Tibial artery (tissue), 4 donors: ENCODE data around the gene LRRC8E.

Experiments used
- DNase-seq, 2 donors: peaks; one replicate each; pipeline ENCODE4 v3.0.0-alpha.2; 2019
- H3K27ac ChIP-seq, 2 donors: fragments of 200-600 bp; sonication (generic) in 1 of 2; 1 replicate in 1 of 2; 2 replicates in 1 of 2; pipeline ENCODE4 v1.5.1; 2018 to 2019; ENCODE audit warnings: mild to moderate bottlenecking in 1 of 2
- H3K27me3 ChIP-seq, 2 donors: fragments of 200-600 bp; sonication (generic) in 1 of 2; one replicate each; pipeline versions ENCODE4 v1.5.1 to v1.6.0; 2016 to 2019
- H3K36me3 ChIP-seq, 3 donors: fragments of 200-600 bp; sonication (generic) in 2 of 3; one replicate each; pipeline ENCODE4 v1.5.1; 2016 to 2019; ENCODE audit warnings: mild to moderate bottlenecking in 2 of 3
- H3K4me1 ChIP-seq, 4 donors: fragments of 200-600 bp; sonication (generic) in 2 of 4; 1 replicate in 3 of 4; 2 replicates in 1 of 4; pipeline ENCODE4 v1.5.1; 2016 to 2019
- H3K4me3 ChIP-seq, 2 donors: fragments of 200-600 bp; sonication (generic) in 1 of 2; 1 replicate in 1 of 2; 2 replicates in 1 of 2; pipeline ENCODE4 v1.5.1; 2018 to 2019; ENCODE audit warnings: mild to moderate bottlenecking in 2 of 2
- H3K9me3 ChIP-seq, 3 donors: fragments of 200-600 bp; sonication (generic) in 1 of 3; one replicate each; pipeline ENCODE4 v1.5.1; 2016 to 2019
- CTCF ChIP-seq, 2 experiments: fragments of 200-600 bp in 1 of 2; fragments of 450-650 bp in 1 of 2; IDR thresholded peaks; one replicate each; pipeline ENCODE4 v1.5.1; 2017 to 2019; ENCODE audit warnings: antibody characterized with exemption in 2 of 2, mild to moderate bottlenecking in 1 of 2, moderate library complexity in 1 of 2
- intact Hi-C: fragments of 100-400 bp; cut with DNase I; formaldehyde crosslinking; loops from one replicate; pipeline ENCODE4 v1.15.0; 2023; ENCODE audit warnings: low total_unique reads

The LRRC8E gene

GRCh38 chr19:7871437-7872305 lies 16.6 kb upstream of the LRRC8E start:
- DNase-seq: peak; percentile 85 to 91
- Histone ChIP-seq H3K36me3 (no peaks in the 10 kb centered on the region), H3K4me3 (peak overlapping the region; percentile 7 to 33), H3K9me3 (no peaks in the 10 kb centered on the region), H3K4me1 (peaks cover 0 to 63% (median 44%) of the 10 kb centered on the region in 4 donors), H3K27ac (no peak overlapping the region), H3K27me3 (peaks cover 0 to 50% of the 10 kb centered on the region in 2 donors)
- intact Hi-C loops: no loop called here
- TF ChIP-seq CTCF (IDR thresholded peaks at IDR 0.05): no peak

GRCh38 chr19:7872306-7873204 lies 15.8 kb upstream of the LRRC8E start:
- no peak for DNase-seq
- Histone ChIP-seq H3K4me3 (peak overlapping the region in 1 of 2 donors; percentile 7), H3K9me3 (no peaks in the 10 kb centered on the region), H3K36me3 (no peaks in the 10 kb centered on the region), H3K27ac (no peak overlapping the region), H3K4me1 (peaks cover 0 to 63% (median 44%) of the 10 kb centered on the region in 4 donors), H3K27me3 (peaks cover 0 to 42% of the 10 kb centered on the region in 2 donors)
- TF ChIP-seq CTCF (IDR thresholded peaks at IDR 0.05): no peak
- intact Hi-C loops: no loop called here

DNA sequence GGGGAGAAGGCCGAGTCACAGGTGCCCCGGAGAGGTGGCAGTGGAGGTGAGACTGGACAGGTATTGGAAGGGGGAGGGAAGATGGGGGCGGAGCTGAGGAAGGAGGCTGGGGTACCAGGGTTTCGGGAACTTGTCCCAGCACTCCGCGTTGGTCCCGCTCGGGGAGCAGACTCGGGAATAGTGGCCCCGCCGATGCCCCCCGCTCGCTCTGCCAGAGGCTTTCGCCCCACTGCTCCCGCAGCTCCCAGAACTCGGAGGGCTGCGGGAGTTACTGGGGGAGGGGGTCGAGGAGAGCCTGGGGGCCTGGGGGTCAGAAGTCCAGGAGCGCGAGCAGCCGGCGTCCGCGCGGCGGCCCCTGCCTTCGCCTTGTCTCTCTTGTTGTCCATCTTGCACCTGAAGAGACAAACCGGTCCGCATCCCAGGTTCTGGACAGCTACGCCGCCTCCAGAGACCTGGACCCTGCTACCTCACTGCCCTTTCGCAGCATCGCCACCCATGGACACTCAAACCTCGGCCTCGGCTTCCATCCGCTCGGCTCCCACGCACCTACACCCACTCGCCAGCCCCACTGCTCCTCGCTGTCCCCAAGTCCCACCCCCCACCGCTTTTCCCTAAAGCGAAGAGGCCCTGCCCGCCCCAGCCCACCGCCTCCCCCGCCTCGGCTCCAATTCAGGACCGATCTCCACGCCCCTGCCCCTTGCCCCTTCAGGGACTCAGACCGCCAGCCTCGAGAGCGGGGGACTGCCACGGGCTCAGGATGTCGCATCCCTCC lies 14.8 kb upstream of the LRRC8E start:
- no peak for TF ChIP-seq CTCF (IDR thresholded peaks at IDR 0.05)
- no peak for DNase-seq
- intact Hi-C loops: no loop called here
- H3K4me1 ChIP-seq: peaks cover 0 to 59% (median 40%) of the 10 kb centered on the region in 4 donors
- peak overlapping the region in 1 of 2 donors; percentile 30 for H3K4me3 ChIP-seq
- H3K27me3 ChIP-seq: peaks cover 0 to 38% of the 10 kb centered on the region in 2 donors
- no peaks in the 10 kb centered on the region for H3K9me3 ChIP-seq
- no peaks in the 10 kb centered on the region for H3K36me3 ChIP-seq
- H3K27ac ChIP-seq: no peak overlapping the region

- H3K9me3 ChIP-seq: no peaks in the 10 kb centered on the region
- no peaks in the 10 kb centered on the region for H3K36me3 ChIP-seq
- peaks cover 0 to 51% (median 32%) of the 10 kb centered on the region in 4 donors for H3K4me1 ChIP-seq
- peaks cover 0 to 45% of the 10 kb centered on the region in 2 donors for H3K27me3 ChIP-seq
- no peak for TF ChIP-seq CTCF (IDR thresholded peaks at IDR 0.05)
- H3K27ac ChIP-seq: no peak within 1 kb of the TSS
- H3K4me3 ChIP-seq: peak within 1 kb of the TSS in 1 of 2 donors; percentile 30
- intact Hi-C loops: no loop called here
- no peak for DNase-seq
These were observed 14.0 kb upstream of the LRRC8E start, which contains the start of gene PRR36 for GRCh38 chr19:7874076-7874896. Gene PRR36 (minus strand): TSS chr19:7874390. CDS start chr19:7873689, 701 bp downstream.
